RWPE2 (cell line): ENCODE results near the gene SIX5.
"Not testable (repeated sequence)": the region's sequence is repeated elsewhere in the genome, so short reads cannot be mapped to it uniquely, and the experiment has no call there.

Source experiments
- ATAC-seq: fragments of 200-7000 bp; cut with Tn5 transposase; 3 replicates; pipeline ENCODE4 v1.9.1; 2021; ENCODE audit warnings: low read depth
- DNase-seq: peaks from one replicate; pipeline ENCODE4 v3.0.0-alpha.2; 2020; ENCODE audit warnings: low spot score
- H3K27ac ChIP-seq: fragments of 450-650 bp; 2 replicates; pipeline ENCODE4 v1.5.1; 2017; ENCODE audit warnings: mild to moderate bottlenecking; ENCODE audit not compliant: poor library complexity, severe bottlenecking
- H3K27me3 ChIP-seq: fragments of 250-450 bp; sonication (Bioruptor Pico); 2 replicates; pipeline ENCODE4 v1.5.1; 2021; ENCODE audit warnings: mild to moderate bottlenecking, moderate library complexity; ENCODE audit not compliant: insufficient read depth, poor library complexity, severe bottlenecking
- H3K36me3 ChIP-seq: fragments of 250-450 bp; sonication (Bioruptor Pico); 2 replicates; pipeline ENCODE4 v1.5.1; 2020; ENCODE audit warnings: low read depth, mild to moderate bottlenecking, moderate library complexity
- H3K4me1 ChIP-seq: fragments of 250-450 bp; sonication (Bioruptor Pico); 2 replicates; pipeline ENCODE4 v1.5.1; 2021; ENCODE audit warnings: mild to moderate bottlenecking, moderate library complexity; ENCODE audit not compliant: insufficient read depth, poor library complexity, severe bottlenecking
- H3K4me3 ChIP-seq: fragments of 250-450 bp; sonication (Bioruptor Pico); 2 replicates; pipeline ENCODE4 v1.5.1; 2021; ENCODE audit warnings: mild to moderate bottlenecking, moderate library complexity; ENCODE audit not compliant: severe bottlenecking
- H3K9me3 ChIP-seq: fragments of 250-450 bp; sonication (Bioruptor Pico); 2 replicates; pipeline ENCODE4 v1.5.1; 2021; ENCODE audit warnings: mild to moderate bottlenecking, moderate library complexity; ENCODE audit not compliant: severe bottlenecking
- TF ChIP-seq, protein P1 (sequence below): fragments of 450-650 bp; IDR thresholded peaks from one replicate; pipeline ENCODE4 v1.5.1; 2017; ENCODE audit warnings: mild to moderate bottlenecking, moderate library complexity; ENCODE audit not compliant: poor library complexity, severe bottlenecking

SIX5 gene

DNA sequence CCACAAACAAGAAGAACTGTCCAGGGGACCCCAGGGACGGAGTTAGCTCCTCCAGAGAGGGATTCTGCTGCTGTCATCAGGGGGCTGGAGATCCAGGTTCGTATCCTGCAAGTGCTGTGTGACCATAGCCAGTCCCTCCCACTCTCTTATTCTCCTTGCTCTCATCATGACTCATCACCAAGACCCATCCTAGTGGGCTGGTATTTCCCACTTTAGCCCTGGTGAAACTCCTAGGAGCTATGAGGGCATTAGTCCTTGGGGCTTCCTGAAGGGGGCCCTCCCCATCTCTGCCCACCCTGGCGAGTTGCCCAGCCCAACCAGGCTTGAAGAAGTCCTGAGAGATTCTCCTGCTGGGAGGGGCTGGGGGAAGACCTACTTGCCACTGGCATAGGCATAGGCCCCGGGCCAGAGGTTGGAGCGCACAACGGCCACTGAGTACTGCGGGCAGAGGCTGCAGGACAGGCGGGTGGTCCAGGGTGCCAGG, 31.1 kb upstream of the SIX5 start:
- no peaks in the 10 kb centered on the region for H3K36me3 ChIP-seq
- no peak for DNase-seq
- ATAC-seq: peak; percentile 56; the same call in 1 of the 3 replicates
- no peak overlapping the region for H3K4me3 ChIP-seq
- H3K27ac ChIP-seq: no peak overlapping the region
- TF ChIP-seq, protein P1, sequence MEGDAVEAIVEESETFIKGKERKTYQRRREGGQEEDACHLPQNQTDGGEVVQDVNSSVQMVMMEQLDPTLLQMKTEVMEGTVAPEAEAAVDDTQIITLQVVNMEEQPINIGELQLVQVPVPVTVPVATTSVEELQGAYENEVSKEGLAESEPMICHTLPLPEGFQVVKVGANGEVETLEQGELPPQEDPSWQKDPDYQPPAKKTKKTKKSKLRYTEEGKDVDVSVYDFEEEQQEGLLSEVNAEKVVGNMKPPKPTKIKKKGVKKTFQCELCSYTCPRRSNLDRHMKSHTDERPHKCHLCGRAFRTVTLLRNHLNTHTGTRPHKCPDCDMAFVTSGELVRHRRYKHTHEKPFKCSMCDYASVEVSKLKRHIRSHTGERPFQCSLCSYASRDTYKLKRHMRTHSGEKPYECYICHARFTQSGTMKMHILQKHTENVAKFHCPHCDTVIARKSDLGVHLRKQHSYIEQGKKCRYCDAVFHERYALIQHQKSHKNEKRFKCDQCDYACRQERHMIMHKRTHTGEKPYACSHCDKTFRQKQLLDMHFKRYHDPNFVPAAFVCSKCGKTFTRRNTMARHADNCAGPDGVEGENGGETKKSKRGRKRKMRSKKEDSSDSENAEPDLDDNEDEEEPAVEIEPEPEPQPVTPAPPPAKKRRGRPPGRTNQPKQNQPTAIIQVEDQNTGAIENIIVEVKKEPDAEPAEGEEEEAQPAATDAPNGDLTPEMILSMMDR: no peak
- H3K9me3 ChIP-seq: no peaks in the 10 kb centered on the region
- no peaks in the 10 kb centered on the region for H3K27me3 ChIP-seq
- no peaks in the 10 kb centered on the region for H3K4me1 ChIP-seq

DNA sequence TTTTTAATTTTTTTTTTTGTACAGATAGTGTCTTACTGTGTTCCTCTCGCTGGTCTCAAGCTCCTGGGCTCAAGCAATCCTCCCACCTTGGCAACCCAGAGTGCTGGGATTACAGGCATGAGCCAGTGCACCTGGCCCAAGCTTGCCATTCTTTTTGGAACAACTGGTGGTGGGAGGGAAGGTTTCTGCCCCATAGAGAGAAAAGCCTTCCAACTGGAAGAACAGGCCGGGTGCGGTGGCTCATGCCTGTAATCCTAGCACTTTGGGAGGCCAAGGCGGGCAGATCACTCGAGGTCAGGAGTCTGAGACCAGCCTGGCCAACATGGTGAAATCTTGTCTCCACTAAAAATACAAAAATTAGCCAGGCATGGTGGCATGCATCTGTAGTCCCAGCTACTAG, 30.5 kb upstream of the SIX5 start:
- not testable (repeated sequence) for H3K27ac ChIP-seq, H3K4me3 ChIP-seq, DNase-seq, H3K27me3 ChIP-seq, ATAC-seq, H3K36me3 ChIP-seq, H3K4me1 ChIP-seq, H3K9me3 ChIP-seq

DNA sequence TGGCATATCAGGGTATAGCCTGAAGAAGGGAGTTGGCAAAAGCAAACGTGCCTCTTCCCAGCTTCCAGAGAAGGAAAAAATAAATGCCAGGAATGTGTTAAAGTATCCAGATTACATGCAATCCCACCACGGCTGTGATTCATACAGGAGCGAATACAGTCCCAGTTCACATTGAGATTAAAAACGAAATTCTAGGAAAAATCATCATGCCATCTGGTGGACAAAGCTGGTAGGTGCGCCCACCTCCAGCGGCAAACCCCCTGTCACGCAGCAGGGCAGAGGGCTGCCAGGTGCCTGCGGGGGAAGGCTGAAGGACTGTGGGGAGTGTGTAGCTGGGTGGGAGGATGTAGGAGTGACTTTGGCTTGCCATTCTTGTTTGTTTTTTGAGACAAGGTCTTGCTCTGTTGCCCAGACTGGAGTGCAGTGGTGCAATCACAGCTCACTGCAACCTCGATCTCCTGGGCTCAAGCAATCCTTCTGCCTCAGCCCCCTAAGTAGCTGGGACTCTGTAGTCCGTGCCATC, 30.0 kb upstream of the SIX5 start:
- ATAC-seq (peak; percentile 76), DNase-seq (no peak)

DNA sequence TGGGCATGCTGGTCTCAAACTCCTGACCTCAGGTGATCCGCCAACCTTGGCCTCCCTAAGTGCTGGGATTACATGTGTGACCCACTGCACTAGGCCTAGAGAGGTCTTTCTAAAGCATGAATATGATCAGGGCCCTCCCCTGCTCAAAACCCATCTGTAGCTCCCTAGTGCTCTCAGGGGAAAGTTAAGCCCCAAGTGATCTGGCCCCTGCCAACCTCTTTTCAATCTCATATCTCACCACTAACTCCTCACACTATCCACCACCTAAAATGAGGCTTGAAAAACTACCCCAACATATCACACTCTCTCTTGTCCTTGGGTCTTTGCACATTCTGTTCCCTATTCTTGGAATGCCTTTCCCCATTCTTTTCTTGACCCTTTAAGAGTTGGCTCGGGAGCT, 25.6 kb upstream of the SIX5 start:
- Histone ChIP-seq H3K36me3 (peaks cover 12% of the 10 kb centered on the region), H3K4me3 (no peak overlapping the region), H3K4me1 (peaks cover 3% of the 10 kb centered on the region), H3K27ac (no peak overlapping the region), H3K9me3 (no peaks in the 10 kb centered on the region), H3K27me3 (no peaks in the 10 kb centered on the region)
- TF ChIP-seq, protein P1: no peak
- ATAC-seq (no peak), DNase-seq (no peak)

More for the DNA sequence above, 30.0 kb upstream of the SIX5 start:
- TF ChIP-seq, protein P1: peak; percentile 80
- no peaks in the 10 kb centered on the region for H3K27me3 ChIP-seq
- H3K27ac ChIP-seq: no peak overlapping the region
- no peaks in the 10 kb centered on the region for H3K9me3 ChIP-seq
- H3K4me1 ChIP-seq: no peaks in the 10 kb centered on the region
- no peak overlapping the region for H3K4me3 ChIP-seq
- no peaks in the 10 kb centered on the region for H3K36me3 ChIP-seq

DNA sequence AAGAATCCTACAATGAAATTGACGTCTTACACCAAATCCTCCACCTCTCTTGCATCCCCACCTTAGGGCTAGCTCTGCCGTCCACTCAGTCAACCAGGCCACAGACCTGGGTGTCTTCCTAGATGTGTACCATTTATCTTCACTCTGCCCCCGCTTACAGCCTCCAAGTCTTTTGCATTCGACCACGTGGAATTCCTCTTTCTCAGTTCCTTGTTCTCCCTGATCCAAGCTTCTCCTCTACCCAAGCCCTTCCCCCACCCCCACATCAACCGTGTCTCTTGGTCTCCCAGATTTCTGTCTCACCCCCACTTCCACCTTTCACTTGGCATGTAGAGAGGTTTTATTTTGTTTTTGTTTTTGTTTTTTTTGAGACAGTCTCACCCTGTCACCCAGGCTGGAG, 24.8 kb upstream of the SIX5 start:
- H3K4me3 ChIP-seq: no peak overlapping the region

More for the DNA sequence above, 24.8 kb upstream of the SIX5 start:
- TF ChIP-seq, protein P1: no peak
- Histone ChIP-seq H3K9me3 (no peaks in the 10 kb centered on the region), H3K27ac (no peak overlapping the region), H3K27me3 (no peaks in the 10 kb centered on the region), H3K36me3 (peaks cover 20% of the 10 kb centered on the region), H3K4me1 (peaks cover 3% of the 10 kb centered on the region)
- ATAC-seq: no peak
- no peak for DNase-seq
